B cell (primary cell): ENCODE measurements around the gene TRIO. TPM values are rescaled to one million over a fixed set of nuclear protein-coding genes. Genes with fewer than 3 reads are reported as not detected.

ENCODE experiments used
- ATAC-seq: fragments of 200-7000 bp; cut with Tn5 transposase; one replicate; pipeline ENCODE4 v1.10.0; 2021; ENCODE audit warnings: low read depth, mild to moderate bottlenecking, moderate number of reproducible peaks, moderate library complexity
- CTCF ChIA-PET: fragments of 350-600 bp; sonication (Branson Sonifier 250); formaldehyde crosslinking; loops from one replicate; lab custom pipeline; 2021; ENCODE audit warnings: antibody characterized with exemption, inconsistent platforms; lab: Charles Lee
- POLR2A ChIA-PET: fragments of 350-600 bp; sonication (Branson Sonifier 250); formaldehyde crosslinking; loops from one replicate; lab custom pipeline; 2021; ENCODE audit warnings: antibody characterized with exemption; lab: Charles Lee
- DNase-seq: peaks from one replicate; pipeline ENCODE4 v3.0.0; 2013
- H2AFZ ChIP-seq: 2 replicates; pipeline ENCODE4 v1.6.1; 2012; ENCODE audit warnings: mild to moderate bottlenecking, low read depth, low read length; ENCODE audit not compliant: insufficient read depth, poor library complexity, severe bottlenecking
- H3K27ac ChIP-seq, 2 donors: 1 replicate in 1 of 2; 2 replicates in 1 of 2; pipeline ENCODE4 v1.5.1; 2012 to 2013; ENCODE audit warnings: low read length in 2 of 2, mild to moderate bottlenecking in 2 of 2, moderate library complexity in 1 of 2
- H3K27me3 ChIP-seq, 4 experiments: fragments of 200-600 bp in 1 of 4; sonication (generic) in 1 of 4; replicated peaks in 1 of 4; 1 replicate in 2 of 4; 2 replicates in 2 of 4; pipeline versions ENCODE4 v1.6.1 to v1.7.0; 2013 to 2016; ENCODE audit warnings: low read length in 3 of 4, mild to moderate bottlenecking in 2 of 4, mixed read lengths in 1 of 4, moderate library complexity in 1 of 4; ENCODE audit not compliant: insufficient read depth in 4 of 4, control insufficient read depth in 3 of 4; ENCODE audit errors: control extremely low read depth in 1 of 4
- H3K36me3 ChIP-seq, 2 experiments: replicated peaks in 1 of 2; 1 replicate in 1 of 2; 2 replicates in 1 of 2; pipeline versions ENCODE4 v1.6.1 to v1.7.1; 2013; ENCODE audit warnings: low read length in 1 of 2; ENCODE audit not compliant: insufficient read depth in 2 of 2, control insufficient read depth in 1 of 2; ENCODE audit errors: control extremely low read depth in 1 of 2, extremely low read depth in 1 of 2
- H3K4me1 ChIP-seq, 2 donors: fragments of 200-600 bp in 1 of 2; sonication (generic) in 1 of 2; 1 replicate in 1 of 2; 2 replicates in 1 of 2; pipeline versions ENCODE4 v1.5.1 to v1.6.1; 2013 to 2017; ENCODE audit warnings: low read length in 2 of 2; ENCODE audit not compliant: control insufficient read depth in 2 of 2, insufficient read depth in 2 of 2
- H3K4me2 ChIP-seq: replicated peaks from 2 replicates; pipeline ENCODE3; 2012; ENCODE audit warnings: mild to moderate bottlenecking, low read depth, low read length; ENCODE audit not compliant: poor library complexity, severe bottlenecking
- H3K4me3 ChIP-seq, 5 experiments: fragments of 200-600 bp in 1 of 5; sonication (generic) in 1 of 5; 1 replicate in 3 of 5; 2 replicates in 2 of 5; pipeline versions ENCODE4 v1.5.1 to v1.7.0; 2011 to 2016; ENCODE audit warnings: low read length in 4 of 5, mild to moderate bottlenecking in 4 of 5, low read depth in 2 of 5, control low read depth in 1 of 5, moderate library complexity in 1 of 5; ENCODE audit not compliant: insufficient read depth in 1 of 5; ENCODE audit errors: control extremely low read depth in 1 of 5, extremely low read depth in 1 of 5
- H3K79me2 ChIP-seq: fragments of 200-600 bp; sonication (generic); one replicate; pipeline ENCODE4 v1.6.0; 2016; ENCODE audit warnings: low read length; ENCODE audit not compliant: control insufficient read depth, insufficient read depth
- H3K9ac ChIP-seq: fragments of 200-600 bp; sonication (generic); 2 replicates; pipeline ENCODE4 v1.6.1; 2017; ENCODE audit warnings: mild to moderate bottlenecking, low read length, moderate library complexity
- H3K9me3 ChIP-seq, 3 donors: one replicate each; pipeline versions ENCODE4 v1.6.1 to v1.7.1; 2013; ENCODE audit warnings: low read length in 2 of 3; ENCODE audit not compliant: control insufficient read depth in 2 of 3, insufficient read depth in 1 of 3; ENCODE audit errors: control extremely low read depth in 1 of 3
- H4K20me1 ChIP-seq: 2 replicates; pipeline ENCODE4 v1.6.0; 2012; ENCODE audit warnings: mild to moderate bottlenecking, low read length; ENCODE audit not compliant: insufficient read depth, control insufficient read depth, poor library complexity, severe bottlenecking
- H3K27ac Mint-ChIP-seq: one replicate; pipeline ENCODE4 v1.8.0; 2021; ENCODE audit warnings: mixed read lengths
- H3K27me3 Mint-ChIP-seq: one replicate; pipeline ENCODE4 v1.8.0; 2021; ENCODE audit warnings: mixed read lengths
- H3K4me1 Mint-ChIP-seq: one replicate; pipeline ENCODE4 v1.8.0; 2021; ENCODE audit warnings: mixed read lengths
- H3K4me3 Mint-ChIP-seq: one replicate; pipeline ENCODE4 v1.8.0; 2021; ENCODE audit warnings: mixed read lengths
- H3K9me3 Mint-ChIP-seq: one replicate; pipeline ENCODE4 v1.8.0; 2022; ENCODE audit warnings: mixed read lengths; ENCODE audit not compliant: insufficient read depth
- CTCF ChIP-seq: fragments of 200-600 bp; IDR thresholded peaks from one replicate; pipeline ENCODE4 v1.8.0; 2022; ENCODE audit warnings: antibody characterized with exemption, mild to moderate bottlenecking
- EZH2 ChIP-seq: IDR thresholded peaks from 2 replicates; pipeline ENCODE4 v1.6.1; 2012; ENCODE audit warnings: borderline replicate concordance, low read depth, mild to moderate bottlenecking, moderate library complexity, low read length; ENCODE audit not compliant: insufficient read depth, poor library complexity, severe bottlenecking
- WGBS: methylation state at CpG from one replicate; pipeline ENCODE4 v1.1.5; 2013; ENCODE audit warnings: missing lambda C conversion rate; ENCODE audit not compliant: insufficient coverage; 5-methylcytosine and 5-hydroxymethylcytosine counted together
- intact Hi-C: fragments of 100-400 bp; cut with micrococcal nuclease; formaldehyde crosslinking; loops from one replicate; pipeline ENCODE4 v1.10.0; 2022
- polyA plus RNA-seq: library from polyadenylated mRNA; depleted of rRNA; stranded (reverse); fragments of >200 nt; gene quantifications from 2 replicates; pipeline ENCODE4 v1.2.3, GENCODE V29; 2012
- total RNA-seq, 2 donors: library from RNA; stranded (reverse); fragments of 120-200 nt in 1 of 2; gene quantifications; 1 replicate in 1 of 2; 2 replicates in 1 of 2; pipeline versions ENCODE4 v1.2.3 to v1.2.4, GENCODE V29; 2013 to 2022

TRIO gene
- total and polyA plus RNA-seq, 2 donors (not counting 1 experiment from before 2014, with no cell fraction given), result 90.5 to 479 TPM

- Histone ChIP-seq H3K9ac (no peak overlapping the region), H3K4me2 (no peak overlapping the region), H3K36me3 (no peaks in the 10 kb centered on the region), H3K4me1 (peaks cover 60 to 71% of the 10 kb centered on the region in 2 donors), H3K4me3 (no peak overlapping the region), H4K20me1 (peaks cover 30% of the 10 kb centered on the region), H3K9me3 (no peaks in the 10 kb centered on the region), H2AFZ (no peak overlapping the region), H3K79me2 (peaks cover 96% of the 10 kb centered on the region), H3K27ac (peak overlapping the region in 1 of 2 donors; percentile 41), H3K27me3 (no peaks in the 10 kb centered on the region)
- ChIA-PET POLR2A (no interaction called here), CTCF (interaction anchor here (0.8 to 1.9 kb wide), 4 partner anchors 12 to 49 kb away, joined by 3 to 6 read pairs (median 4); no protein-coding TSS in a partner anchor)
- no peaks in the 10 kb centered on the region for H3K27me3 Mint-ChIP-seq
- peaks cover 92% of the 10 kb centered on the region for H3K4me1 Mint-ChIP-seq
- no peaks in the 10 kb centered on the region for H3K9me3 Mint-ChIP-seq
- 85% methylated on average over 3 of the region's 6 CpGs for WGBS
- no peak for TF ChIP-seq EZH2
- TF ChIP-seq CTCF, result no peak
- DNase-seq (no peak), ATAC-seq (no peak)
- intact Hi-C loops, result no loop called here
- H3K27ac Mint-ChIP-seq, result peak overlapping the region; percentile 86
- peak overlapping the region; percentile 62 for H3K4me3 Mint-ChIP-seq
These were observed 78.6 kb downstream of the TRIO start for GRCh38 chr5:14221732-14222131.

- H3K4me3 ChIP-seq, result no peak overlapping the region
- POLR2A ChIA-PET, result no interaction called here
- intact Hi-C loops, result no loop called here
- peaks cover 92% of the 10 kb centered on the region for H3K4me1 Mint-ChIP-seq
- CTCF ChIA-PET, result interaction anchor here (1.7 kb wide), 1 partner anchor 13 kb away, joined by 4 read pairs; no protein-coding TSS in a partner anchor
- no peaks in the 10 kb centered on the region for H3K36me3 ChIP-seq
- ATAC-seq, result no peak
- no peak for TF ChIP-seq CTCF
- TF ChIP-seq EZH2, result no peak
- peaks cover 58 to 67% of the 10 kb centered on the region in 2 donors for H3K4me1 ChIP-seq
- H3K4me3 Mint-ChIP-seq, result no peak overlapping the region
- H3K27me3 Mint-ChIP-seq, result no peaks in the 10 kb centered on the region
- H2AFZ ChIP-seq, result no peak overlapping the region
- H3K79me2 ChIP-seq, result peaks cover 96% of the 10 kb centered on the region
- H3K27me3 ChIP-seq, result no peaks in the 10 kb centered on the region
- no peak overlapping the region for H3K9ac ChIP-seq
- H3K9me3 ChIP-seq, result no peaks in the 10 kb centered on the region
- no peak for DNase-seq
- no CpG with 5 or more reads among the region's 3 CpGs for WGBS
- H4K20me1 ChIP-seq, result peaks cover 35% of the 10 kb centered on the region
- H3K9me3 Mint-ChIP-seq, result no peaks in the 10 kb centered on the region
- H3K27ac ChIP-seq, result no peak overlapping the region
- no peak overlapping the region for H3K4me2 ChIP-seq
- H3K27ac Mint-ChIP-seq, result no peak overlapping the region
These were observed 79.1 kb downstream of the TRIO start for GRCh38 chr5:14222206-14222605.
